ENCODE measurements around the gene CTBP1. TPM values are rescaled to one million over a fixed set of nuclear protein-coding genes. Genes with fewer than 3 reads are reported as not detected.

CTBP1 gene
- total and polyA plus RNA-seq, 2 donors = 98.2 to 188 TPM

GRCh38 chr4:1258457-1258856 lies 9.5 kb upstream of the CTBP1 start:
- Histone ChIP-seq H3K36me3 (ENCODE audit: control insufficient read depth in 2 of 2, insufficient read depth in 2 of 2, low read length in 1 of 2) (no peaks in the 10 kb centered on the region), H3K27me3 (ENCODE audit: control insufficient read depth in 2 of 2, insufficient read depth in 1 of 2, low read length in 1 of 2) (no peaks in the 10 kb centered on the region), H3K4me1 (ENCODE audit: control insufficient read depth in 2 of 2, insufficient read depth in 2 of 2, low read length in 2 of 2) (no peaks in the 10 kb centered on the region), H3K27ac (ENCODE audit: low read depth in 1 of 2, low read length in 1 of 2) (no peak overlapping the region), H3K4me3 (ENCODE audit: low read length in 2 of 2) (no peak overlapping the region), H3K9me3 (ENCODE audit: control insufficient read depth in 2 of 2, insufficient read depth in 1 of 2, low read length in 1 of 2) (peaks cover 0 to 15% of the 10 kb centered on the region in 2 donors)
- WGBS = 90% methylated on average over 2 of the region's 2 CpGs
- DNase-seq (ENCODE audit: low read depth in 6 of 9, low spot score in 9 of 9) = no peak

GRCh38 chr4:1255699-1256098 lies 6.8 kb upstream of the CTBP1 start:
- H3K27ac ChIP-seq (ENCODE audit: low read depth in 1 of 2, low read length in 1 of 2) = no peak overlapping the region
- peaks cover 0 to 4% of the 10 kb centered on the region in 2 donors for H3K36me3 ChIP-seq (ENCODE audit: control insufficient read depth in 2 of 2, insufficient read depth in 2 of 2, low read length in 1 of 2)
- H3K9me3 ChIP-seq (ENCODE audit: control insufficient read depth in 2 of 2, insufficient read depth in 1 of 2, low read length in 1 of 2) = peaks cover 1 to 36% of the 10 kb centered on the region in 2 donors
- no peak overlapping the region for H3K4me3 ChIP-seq (ENCODE audit: low read length in 2 of 2)
- DNase-seq (ENCODE audit: low read depth in 6 of 9, low spot score in 9 of 9) = no peak
- H3K4me1 ChIP-seq (ENCODE audit: control insufficient read depth in 2 of 2, insufficient read depth in 2 of 2, low read length in 2 of 2) = peaks cover 0 to under 1% of the 10 kb centered on the region in 2 donors
- H3K27me3 ChIP-seq (ENCODE audit: control insufficient read depth in 2 of 2, insufficient read depth in 1 of 2, low read length in 1 of 2) = no peaks in the 10 kb centered on the region
- WGBS = 97% methylated on average over 2 of the region's 2 CpGs

- Histone ChIP-seq H3K4me3 (ENCODE audit: low read length in 2 of 2) (no peak overlapping the region), H3K27ac (ENCODE audit: low read depth in 1 of 2, low read length in 1 of 2) (no peak overlapping the region), H3K36me3 (ENCODE audit: control insufficient read depth in 2 of 2, insufficient read depth in 2 of 2, low read length in 1 of 2) (peaks cover 0 to 4% of the 10 kb centered on the region in 2 donors), H3K27me3 (ENCODE audit: control insufficient read depth in 2 of 2, insufficient read depth in 1 of 2, low read length in 1 of 2) (no peaks in the 10 kb centered on the region), H3K9me3 (ENCODE audit: control insufficient read depth in 2 of 2, insufficient read depth in 1 of 2, low read length in 1 of 2) (peaks cover 1 to 40% of the 10 kb centered on the region in 2 donors), H3K4me1 (ENCODE audit: control insufficient read depth in 2 of 2, insufficient read depth in 2 of 2, low read length in 2 of 2) (peaks cover 5 to 6% of the 10 kb centered on the region in 2 donors)
- 96% methylated on average over 4 of the region's 4 CpGs for WGBS
- DNase-seq (ENCODE audit: low read depth in 6 of 9, low spot score in 9 of 9) = no peak
Observed at GRCh38 chr4:1255151-1255550, 6.2 kb upstream of the CTBP1 start.

GRCh38 chr4:1253831-1254230 lies 4.9 kb upstream of the CTBP1 start:
- Histone ChIP-seq H3K27ac (ENCODE audit: low read depth in 1 of 2, low read length in 1 of 2) (no peak overlapping the region), H3K27me3 (ENCODE audit: control insufficient read depth in 2 of 2, insufficient read depth in 1 of 2, low read length in 1 of 2) (no peaks in the 10 kb centered on the region), H3K9me3 (ENCODE audit: control insufficient read depth in 2 of 2, insufficient read depth in 1 of 2, low read length in 1 of 2) (peaks cover 1 to 44% of the 10 kb centered on the region in 2 donors), H3K4me3 (ENCODE audit: low read length in 2 of 2) (no peak overlapping the region), H3K4me1 (ENCODE audit: control insufficient read depth in 2 of 2, insufficient read depth in 2 of 2, low read length in 2 of 2) (peaks cover 10 to 11% of the 10 kb centered on the region in 2 donors), H3K36me3 (ENCODE audit: control insufficient read depth in 2 of 2, insufficient read depth in 2 of 2, low read length in 1 of 2) (peaks cover 0 to 4% of the 10 kb centered on the region in 2 donors)
- DNase-seq (ENCODE audit: low read depth in 6 of 9, low spot score in 9 of 9) = no peak
- 94% methylated on average over 5 of the region's 5 CpGs for WGBS

- H3K36me3 ChIP-seq (ENCODE audit: control insufficient read depth in 2 of 2, insufficient read depth in 2 of 2, low read length in 1 of 2) = peaks cover 0 to 4% of the 10 kb centered on the region in 2 donors
- no peak overlapping the region for H3K27ac ChIP-seq (ENCODE audit: low read depth in 1 of 2, low read length in 1 of 2)
- H3K9me3 ChIP-seq (ENCODE audit: control insufficient read depth in 2 of 2, insufficient read depth in 1 of 2, low read length in 1 of 2) = peaks cover 1 to 44% of the 10 kb centered on the region in 2 donors
Observed at GRCh38 chr4:1252928-1253492, 4.1 kb upstream of the CTBP1 start.

GRCh38 chr4:1251773-1252066 lies 2.8 kb upstream of the CTBP1 start:
- Histone ChIP-seq H3K36me3 (ENCODE audit: control insufficient read depth in 2 of 2, insufficient read depth in 2 of 2, low read length in 1 of 2) (peaks cover 0 to 4% of the 10 kb centered on the region in 2 donors), H3K27me3 (ENCODE audit: control insufficient read depth in 2 of 2, insufficient read depth in 1 of 2, low read length in 1 of 2) (no peaks in the 10 kb centered on the region), H3K4me3 (ENCODE audit: low read length in 2 of 2) (no peak overlapping the region), H3K9me3 (ENCODE audit: control insufficient read depth in 2 of 2, insufficient read depth in 1 of 2, low read length in 1 of 2) (peaks cover 1 to 44% of the 10 kb centered on the region in 2 donors), H3K4me1 (ENCODE audit: control insufficient read depth in 2 of 2, insufficient read depth in 2 of 2, low read length in 2 of 2) (peaks cover 17 to 18% of the 10 kb centered on the region in 2 donors), H3K27ac (ENCODE audit: low read depth in 1 of 2, low read length in 1 of 2) (no peak overlapping the region)
- DNase-seq (ENCODE audit: low read depth in 6 of 9, low spot score in 9 of 9) = no peak
- 98% methylated on average over 11 of the region's 11 CpGs for WGBS

More at GRCh38 chr4:1252928-1253492, 4.1 kb upstream of the CTBP1 start:
- Histone ChIP-seq H3K4me1 (ENCODE audit: control insufficient read depth in 2 of 2, insufficient read depth in 2 of 2, low read length in 2 of 2) (peaks cover 10 to 11% of the 10 kb centered on the region in 2 donors), H3K4me3 (ENCODE audit: low read length in 2 of 2) (no peak overlapping the region), H3K27me3 (ENCODE audit: control insufficient read depth in 2 of 2, insufficient read depth in 1 of 2, low read length in 1 of 2) (no peaks in the 10 kb centered on the region)
- WGBS = 99% methylated on average over 6 of the region's 6 CpGs
- no peak for DNase-seq (ENCODE audit: low read depth in 6 of 9, low spot score in 9 of 9)

- no peak for DNase-seq (ENCODE audit: low read depth in 6 of 9, low spot score in 9 of 9)
- WGBS = 98% methylated on average over 33 of the region's 33 CpGs
- H3K4me3 ChIP-seq (ENCODE audit: low read length in 2 of 2) = no peak overlapping the region
- no peak overlapping the region for H3K27ac ChIP-seq (ENCODE audit: low read depth in 1 of 2, low read length in 1 of 2)
- peaks cover 2 to 4% of the 10 kb centered on the region in 2 donors for H3K36me3 ChIP-seq (ENCODE audit: control insufficient read depth in 2 of 2, insufficient read depth in 2 of 2, low read length in 1 of 2)
- peaks cover 23 to 24% of the 10 kb centered on the region in 2 donors for H3K4me1 ChIP-seq (ENCODE audit: control insufficient read depth in 2 of 2, insufficient read depth in 2 of 2, low read length in 2 of 2)
- H3K9me3 ChIP-seq (ENCODE audit: control insufficient read depth in 2 of 2, insufficient read depth in 1 of 2, low read length in 1 of 2) = peaks cover 1 to 44% of the 10 kb centered on the region in 2 donors
- no peaks in the 10 kb centered on the region for H3K27me3 ChIP-seq (ENCODE audit: control insufficient read depth in 2 of 2, insufficient read depth in 1 of 2, low read length in 1 of 2)
Observed at GRCh38 chr4:1250921-1251772, 2.2 kb upstream of the CTBP1 start.

- H3K27ac ChIP-seq (ENCODE audit: low read depth in 1 of 2, low read length in 1 of 2) = peak overlapping the region in 1 of 2 donors; percentile 98
- H3K36me3 ChIP-seq (ENCODE audit: control insufficient read depth in 2 of 2, insufficient read depth in 2 of 2, low read length in 1 of 2) = peaks cover 4 to 5% of the 10 kb centered on the region in 2 donors
- H3K4me3 ChIP-seq (ENCODE audit: low read length in 2 of 2) = no peak overlapping the region
- H3K27me3 ChIP-seq (ENCODE audit: control insufficient read depth in 2 of 2, insufficient read depth in 1 of 2, low read length in 1 of 2) = no peaks in the 10 kb centered on the region
- peaks cover 1 to 43% of the 10 kb centered on the region in 2 donors for H3K9me3 ChIP-seq (ENCODE audit: control insufficient read depth in 2 of 2, insufficient read depth in 1 of 2, low read length in 1 of 2)
- peaks cover 28 to 29% of the 10 kb centered on the region in 2 donors for H3K4me1 ChIP-seq (ENCODE audit: control insufficient read depth in 2 of 2, insufficient read depth in 2 of 2, low read length in 2 of 2)
- WGBS = 98% methylated on average over 7 of the region's 7 CpGs
- DNase-seq (ENCODE audit: low read depth in 6 of 9, low spot score in 9 of 9) = no peak
Observed at GRCh38 chr4:1250527-1250812, 1.5 kb upstream of the CTBP1 start.

- peak in 3 of 9 donors; percentile 15 to 30 (median 23) for DNase-seq (ENCODE audit: low read depth in 6 of 9, low spot score in 9 of 9)
- peak overlapping the region; percentile 64 to 94 for H3K4me3 ChIP-seq (ENCODE audit: low read length in 2 of 2)
- WGBS = 50% methylated on average over 39 of the region's 39 CpGs
- H3K9me3 ChIP-seq (ENCODE audit: control insufficient read depth in 2 of 2, insufficient read depth in 1 of 2, low read length in 1 of 2) = peaks cover 1 to 38% of the 10 kb centered on the region in 2 donors
- no peaks in the 10 kb centered on the region for H3K27me3 ChIP-seq (ENCODE audit: control insufficient read depth in 2 of 2, insufficient read depth in 1 of 2, low read length in 1 of 2)
- H3K4me1 ChIP-seq (ENCODE audit: control insufficient read depth in 2 of 2, insufficient read depth in 2 of 2, low read length in 2 of 2) = peaks cover 28 to 29% of the 10 kb centered on the region in 2 donors
- peak overlapping the region; percentile 87 to 98 for H3K27ac ChIP-seq (ENCODE audit: low read depth in 1 of 2, low read length in 1 of 2)
- peaks cover 4 to 5% of the 10 kb centered on the region in 2 donors for H3K36me3 ChIP-seq (ENCODE audit: control insufficient read depth in 2 of 2, insufficient read depth in 2 of 2, low read length in 1 of 2)
Observed at GRCh38 chr4:1249731-1250526, 999 bp upstream of the CTBP1 start.
